B cell (primary cell): Measurements from ENCODE around the gene RPS25. TPM values are rescaled to one million over a fixed set of nuclear protein-coding genes. Genes with fewer than 3 reads are reported as not detected.
A peak's percentile ranks its signal among the peaks of the same experiment; 100 is the strongest.

Source experiments
- ATAC-seq: fragments of 200-7000 bp; cut with Tn5 transposase; one replicate; pipeline ENCODE4 v1.10.0; 2021; ENCODE audit warnings: low read depth, mild to moderate bottlenecking, moderate number of reproducible peaks, moderate library complexity
- CTCF ChIA-PET: fragments of 350-600 bp; sonication (Branson Sonifier 250); formaldehyde crosslinking; loops from one replicate; lab custom pipeline; 2021; ENCODE audit warnings: antibody characterized with exemption, inconsistent platforms; lab: Charles Lee
- POLR2A ChIA-PET: fragments of 350-600 bp; sonication (Branson Sonifier 250); formaldehyde crosslinking; loops from one replicate; lab custom pipeline; 2021; ENCODE audit warnings: antibody characterized with exemption; lab: Charles Lee
- DNase-seq: peaks from one replicate; pipeline ENCODE4 v3.0.0; 2013
- H2AFZ ChIP-seq: 2 replicates; pipeline ENCODE4 v1.6.1; 2012; ENCODE audit warnings: mild to moderate bottlenecking, low read depth, low read length; ENCODE audit not compliant: insufficient read depth, poor library complexity, severe bottlenecking
- H3K27ac ChIP-seq, 2 donors: 1 replicate in 1 of 2; 2 replicates in 1 of 2; pipeline ENCODE4 v1.5.1; 2012 to 2013; ENCODE audit warnings: low read length in 2 of 2, mild to moderate bottlenecking in 2 of 2, moderate library complexity in 1 of 2
- H3K27me3 ChIP-seq, 4 experiments: fragments of 200-600 bp in 1 of 4; sonication (generic) in 1 of 4; replicated peaks in 1 of 4; 1 replicate in 2 of 4; 2 replicates in 2 of 4; pipeline versions ENCODE4 v1.6.1 to v1.7.0; 2013 to 2016; ENCODE audit warnings: low read length in 3 of 4, mild to moderate bottlenecking in 2 of 4, mixed read lengths in 1 of 4, moderate library complexity in 1 of 4; ENCODE audit not compliant: insufficient read depth in 4 of 4, control insufficient read depth in 3 of 4; ENCODE audit errors: control extremely low read depth in 1 of 4
- H3K36me3 ChIP-seq, 2 experiments: replicated peaks in 1 of 2; 1 replicate in 1 of 2; 2 replicates in 1 of 2; pipeline versions ENCODE4 v1.6.1 to v1.7.1; 2013; ENCODE audit warnings: low read length in 1 of 2; ENCODE audit not compliant: insufficient read depth in 2 of 2, control insufficient read depth in 1 of 2; ENCODE audit errors: control extremely low read depth in 1 of 2, extremely low read depth in 1 of 2
- H3K4me1 ChIP-seq, 2 donors: fragments of 200-600 bp in 1 of 2; sonication (generic) in 1 of 2; 1 replicate in 1 of 2; 2 replicates in 1 of 2; pipeline versions ENCODE4 v1.5.1 to v1.6.1; 2013 to 2017; ENCODE audit warnings: low read length in 2 of 2; ENCODE audit not compliant: control insufficient read depth in 2 of 2, insufficient read depth in 2 of 2
- H3K4me2 ChIP-seq: replicated peaks from 2 replicates; pipeline ENCODE3; 2012; ENCODE audit warnings: mild to moderate bottlenecking, low read depth, low read length; ENCODE audit not compliant: poor library complexity, severe bottlenecking
- H3K4me3 ChIP-seq, 5 experiments: fragments of 200-600 bp in 1 of 5; sonication (generic) in 1 of 5; 1 replicate in 3 of 5; 2 replicates in 2 of 5; pipeline versions ENCODE4 v1.5.1 to v1.7.0; 2011 to 2016; ENCODE audit warnings: low read length in 4 of 5, mild to moderate bottlenecking in 4 of 5, low read depth in 2 of 5, control low read depth in 1 of 5, moderate library complexity in 1 of 5; ENCODE audit not compliant: insufficient read depth in 1 of 5; ENCODE audit errors: control extremely low read depth in 1 of 5, extremely low read depth in 1 of 5
- H3K79me2 ChIP-seq: fragments of 200-600 bp; sonication (generic); one replicate; pipeline ENCODE4 v1.6.0; 2016; ENCODE audit warnings: low read length; ENCODE audit not compliant: control insufficient read depth, insufficient read depth
- H3K9ac ChIP-seq: fragments of 200-600 bp; sonication (generic); 2 replicates; pipeline ENCODE4 v1.6.1; 2017; ENCODE audit warnings: mild to moderate bottlenecking, low read length, moderate library complexity
- H3K9me3 ChIP-seq, 3 donors: one replicate each; pipeline versions ENCODE4 v1.6.1 to v1.7.1; 2013; ENCODE audit warnings: low read length in 2 of 3; ENCODE audit not compliant: control insufficient read depth in 2 of 3, insufficient read depth in 1 of 3; ENCODE audit errors: control extremely low read depth in 1 of 3
- H4K20me1 ChIP-seq: 2 replicates; pipeline ENCODE4 v1.6.0; 2012; ENCODE audit warnings: mild to moderate bottlenecking, low read length; ENCODE audit not compliant: insufficient read depth, control insufficient read depth, poor library complexity, severe bottlenecking
- H3K27ac Mint-ChIP-seq: one replicate; pipeline ENCODE4 v1.8.0; 2021; ENCODE audit warnings: mixed read lengths
- H3K27me3 Mint-ChIP-seq: one replicate; pipeline ENCODE4 v1.8.0; 2021; ENCODE audit warnings: mixed read lengths
- H3K4me1 Mint-ChIP-seq: one replicate; pipeline ENCODE4 v1.8.0; 2021; ENCODE audit warnings: mixed read lengths
- H3K4me3 Mint-ChIP-seq: one replicate; pipeline ENCODE4 v1.8.0; 2021; ENCODE audit warnings: mixed read lengths
- H3K9me3 Mint-ChIP-seq: one replicate; pipeline ENCODE4 v1.8.0; 2022; ENCODE audit warnings: mixed read lengths; ENCODE audit not compliant: insufficient read depth
- CTCF ChIP-seq: fragments of 200-600 bp; IDR thresholded peaks from one replicate; pipeline ENCODE4 v1.8.0; 2022; ENCODE audit warnings: antibody characterized with exemption, mild to moderate bottlenecking
- EZH2 ChIP-seq: IDR thresholded peaks from 2 replicates; pipeline ENCODE4 v1.6.1; 2012; ENCODE audit warnings: borderline replicate concordance, low read depth, mild to moderate bottlenecking, moderate library complexity, low read length; ENCODE audit not compliant: insufficient read depth, poor library complexity, severe bottlenecking
- WGBS: methylation state at CpG from one replicate; pipeline ENCODE4 v1.1.5; 2013; ENCODE audit warnings: missing lambda C conversion rate; ENCODE audit not compliant: insufficient coverage; 5-methylcytosine and 5-hydroxymethylcytosine counted together
- intact Hi-C: fragments of 100-400 bp; cut with micrococcal nuclease; formaldehyde crosslinking; loops from one replicate; pipeline ENCODE4 v1.10.0; 2022
- polyA plus RNA-seq: library from polyadenylated mRNA; depleted of rRNA; stranded (reverse); fragments of >200 nt; gene quantifications from 2 replicates; pipeline ENCODE4 v1.2.3, GENCODE V29; 2012
- total RNA-seq, 2 donors: library from RNA; stranded (reverse); fragments of 120-200 nt in 1 of 2; gene quantifications; 1 replicate in 1 of 2; 2 replicates in 1 of 2; pipeline versions ENCODE4 v1.2.3 to v1.2.4, GENCODE V29; 2013 to 2022

RPS25 gene
- total and polyA plus RNA-seq, 2 donors (not counting 1 experiment from before 2014, with no cell fraction given) = 1,823 to 2,003 TPM

DNA sequence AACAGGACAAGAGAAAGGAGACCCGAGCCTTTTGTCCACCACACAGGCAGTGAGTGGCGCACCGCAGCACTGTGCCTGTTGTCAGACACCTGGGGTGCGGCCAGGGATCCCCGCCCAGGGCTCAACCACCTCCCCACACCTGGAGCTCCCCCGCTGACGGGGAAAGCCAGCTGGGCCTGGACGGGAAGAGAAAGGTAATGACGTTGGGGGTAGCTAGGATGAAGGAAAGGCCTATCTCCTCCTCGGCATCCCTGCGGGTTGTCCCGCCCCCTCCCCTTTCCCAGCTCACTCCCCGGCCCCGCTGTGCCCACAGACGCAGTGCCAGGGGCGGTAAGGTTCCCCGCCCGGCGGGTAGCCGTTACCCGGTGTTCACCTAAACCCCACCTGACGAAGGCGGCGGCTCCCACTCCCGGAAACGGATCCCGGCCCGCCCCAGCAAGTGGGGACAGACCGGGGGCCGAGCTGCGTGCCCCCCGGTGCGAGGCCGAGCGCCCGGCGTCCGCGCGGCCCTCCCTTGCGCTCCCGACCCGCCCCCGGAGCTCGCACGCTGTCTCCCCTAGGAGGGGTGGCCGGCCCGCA, 38.4 kb upstream of the RPS25 start:
- Histone ChIP-seq H3K27ac (peak overlapping the region; percentile 62 to 93), H3K4me1 (peaks cover 25 to 35% of the 10 kb centered on the region in 2 donors), H3K27me3 (no peaks in the 10 kb centered on the region), H3K79me2 (peaks cover 48% of the 10 kb centered on the region), H3K9ac (peak overlapping the region; percentile 98), H3K4me3 (peak overlapping the region; percentile 28 to 95 (median 69)), H3K4me2 (peak overlapping the region; percentile 98), H3K9me3 (no peaks in the 10 kb centered on the region), H4K20me1 (no peaks in the 10 kb centered on the region), H2AFZ (peak overlapping the region; percentile 87), H3K36me3 (peaks cover 3 to 35% of the 10 kb centered on the region in 2 experiments)
- POLR2A ChIA-PET = interaction anchor here (0.5 to 3.8 kb wide), 5 partner anchors 9 to 205 kb away, joined by 3 to 14 read pairs (median 3); partner anchors contain the start of gene VPS11
- TF ChIP-seq CTCF (no peak), EZH2 (no peak)
- Mint-ChIP-seq H3K4me1 (peaks cover 42% of the 10 kb centered on the region), H3K4me3 (peak overlapping the region; percentile 97), H3K27ac (peak overlapping the region; percentile 93), H3K27me3 (no peaks in the 10 kb centered on the region), H3K9me3 (no peaks in the 10 kb centered on the region)
- 0% methylated on average over 41 of the region's 48 CpGs for WGBS
- intact Hi-C loops = loop anchor here (2.0 kb wide), 2 partner anchors 46 to 140 kb away; no protein-coding TSS in a partner anchor
- ATAC-seq (no peak), DNase-seq (peak; percentile 73)
- CTCF ChIA-PET = interaction anchor here (0.6 to 2.2 kb wide), 8 partner anchors 11 to 1831 kb away, joined by 3 to 8 read pairs (median 5); partner anchors contain the start of gene VPS11

DNA sequence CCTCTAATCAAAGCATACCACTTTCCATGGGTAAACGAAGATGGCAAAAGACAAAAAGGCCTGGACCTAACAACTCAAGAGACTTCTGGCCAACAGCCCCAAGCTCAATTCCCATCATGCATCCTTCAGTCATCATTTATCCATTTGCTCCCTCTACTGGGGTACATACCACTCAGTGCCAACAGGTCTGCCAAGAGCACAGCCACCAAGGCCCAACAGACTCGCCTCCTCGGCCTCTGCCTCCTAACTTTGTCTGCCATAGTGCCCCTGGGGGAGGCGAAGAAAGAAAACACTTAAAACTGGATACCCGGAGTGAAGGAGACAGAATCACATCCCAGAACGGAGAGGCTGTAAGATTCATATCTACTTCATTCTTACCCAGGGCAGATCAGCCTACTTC, 37.8 kb upstream of the RPS25 start:
- Mint-ChIP-seq H3K4me1 (peaks cover 46% of the 10 kb centered on the region), H3K4me3 (peak overlapping the region; percentile 97), H3K27me3 (no peaks in the 10 kb centered on the region), H3K27ac (peak overlapping the region; percentile 37), H3K9me3 (no peaks in the 10 kb centered on the region)
- peak overlapping the region; percentile 98 for H3K9ac ChIP-seq
- no peaks in the 10 kb centered on the region for H4K20me1 ChIP-seq
- POLR2A ChIA-PET = interaction anchor here (0.6 to 3.8 kb wide), 3 partner anchors 11 to 206 kb away, joined by 3 to 14 read pairs (median 3); partner anchors contain the start of gene VPS11
- peak overlapping the region; percentile 62 to 93 for H3K27ac ChIP-seq
- H3K4me2 ChIP-seq = peak overlapping the region; percentile 98
- peak overlapping the region; percentile 87 for H2AFZ ChIP-seq
- CTCF ChIA-PET = interaction anchor here (0.6 to 2.2 kb wide), 2 partner anchors 12 to 289 kb away, joined by 3 to 8 read pairs; no protein-coding TSS in a partner anchor
- peaks cover 0 to 35% of the 10 kb centered on the region in 2 experiments for H3K36me3 ChIP-seq
- intact Hi-C loops = loop anchor here (2.0 kb wide), 2 partner anchors 47 to 141 kb away; no protein-coding TSS in a partner anchor
- WGBS = 75% methylated on average over 6 of the region's 6 CpGs
- peaks cover 42% of the 10 kb centered on the region for H3K79me2 ChIP-seq
- peaks cover 27 to 38% of the 10 kb centered on the region in 2 donors for H3K4me1 ChIP-seq
- H3K27me3 ChIP-seq = no peaks in the 10 kb centered on the region
- ATAC-seq = no peak
- H3K4me3 ChIP-seq = peak overlapping the region in 4 of 5 experiments; percentile 64 to 95 (median 75)
- peak; percentile 43 for DNase-seq
- no peaks in the 10 kb centered on the region for H3K9me3 ChIP-seq
- TF ChIP-seq EZH2 = no peak
- TF ChIP-seq CTCF = no peak
